GM23248 (cell line): Measurements from ENCODE around the gene ASS1. TPM values are rescaled to one million over a fixed set of nuclear protein-coding genes. Genes with fewer than 3 reads are reported as not detected.

Experiments
- DNase-seq: peaks from one replicate; pipeline ENCODE4 v3.0.0-alpha.2; 2015
- H2AFZ ChIP-seq: fragments of 200-600 bp; sonication (generic); 2 replicates; pipeline ENCODE4 v1.6.1; 2016; ENCODE audit warnings: antibody characterized with exemption
- H3F3A ChIP-seq: fragments of 200-600 bp; sonication (generic); 2 replicates; pipeline ENCODE4 v1.6.1; 2016; ENCODE audit warnings: mild to moderate bottlenecking, antibody characterized with exemption, mixed run types; ENCODE audit not compliant: insufficient read depth
- H3K27ac ChIP-seq: fragments of 200-600 bp; sonication (generic); 2 replicates; pipeline ENCODE4 v1.5.1; 2016; ENCODE audit warnings: mild to moderate bottlenecking
- H3K27me3 ChIP-seq: fragments of 200-600 bp; sonication (generic); replicated peaks from 2 replicates; pipeline ENCODE4 v1.6.1; 2016; ENCODE audit warnings: mild to moderate bottlenecking; ENCODE audit not compliant: insufficient read depth
- H3K36me3 ChIP-seq: fragments of 200-600 bp; sonication (generic); 2 replicates; pipeline ENCODE4 v1.6.1; 2016; ENCODE audit warnings: low read depth, mild to moderate bottlenecking
- H3K4me1 ChIP-seq: fragments of 200-600 bp; sonication (generic); 2 replicates; pipeline ENCODE4 v1.6.1; 2016; ENCODE audit warnings: mild to moderate bottlenecking; ENCODE audit not compliant: insufficient read depth
- H3K4me2 ChIP-seq: fragments of 200-600 bp; sonication (generic); one replicate; pipeline ENCODE4 v1.6.1; 2016; ENCODE audit warnings: mild to moderate bottlenecking; ENCODE audit not compliant: unreplicated experiment
- H3K4me3 ChIP-seq: fragments of 200-600 bp; sonication (generic); 2 replicates; pipeline ENCODE4 v1.5.1; 2016; ENCODE audit warnings: mild to moderate bottlenecking
- H3K79me2 ChIP-seq: fragments of 200-600 bp; sonication (generic); 2 replicates; pipeline ENCODE4 v1.6.1; 2016; ENCODE audit warnings: mild to moderate bottlenecking; ENCODE audit not compliant: insufficient read depth
- H3K9ac ChIP-seq: fragments of 200-600 bp; sonication (generic); 2 replicates; pipeline ENCODE4 v1.6.1; 2016; ENCODE audit warnings: mild to moderate bottlenecking
- H3K9me2 ChIP-seq: fragments of 200-600 bp; sonication (generic); 2 replicates; pipeline ENCODE4 v1.6.1; 2016; ENCODE audit warnings: mixed run types, mild to moderate bottlenecking, moderate library complexity; ENCODE audit not compliant: insufficient read depth
- H3K9me3 ChIP-seq: fragments of 200-600 bp; sonication (generic); one replicate; pipeline ENCODE4 v1.6.1; 2017; ENCODE audit warnings: low read depth
- H4K20me1 ChIP-seq: fragments of 200-600 bp; sonication (generic); 2 replicates; pipeline ENCODE4 v1.6.0; 2016; ENCODE audit not compliant: insufficient read depth
- EZH2 ChIP-seq: fragments of 200-600 bp; sonication (generic); IDR thresholded peaks from 2 replicates; pipeline ENCODE4 v1.6.1; 2018; ENCODE audit warnings: antibody characterized with exemption, mild to moderate bottlenecking; ENCODE audit not compliant: insufficient read depth, poor library complexity, severe bottlenecking
- EZH2phosphoT487 ChIP-seq: fragments of 200-600 bp; sonication (generic); IDR thresholded peaks from 2 replicates; pipeline ENCODE4 v1.6.1; 2018; ENCODE audit warnings: antibody characterized with exemption, moderate library complexity, mild to moderate bottlenecking, low read depth; ENCODE audit not compliant: insufficient read depth
- WGBS, 2 experiments: methylation state at CpG; one replicate each; pipeline ENCODE4 v1.1.6; 2015 to 2017; ENCODE audit warnings: low lambda C conversion rate in 2 of 2, low coverage in 1 of 2; ENCODE audit errors: missing lambda C conversion rate in 2 of 2; 5-methylcytosine and 5-hydroxymethylcytosine counted together
- in situ Hi-C: fragments of 300-500 bp; cut with MboI; formaldehyde crosslinking; loops from 2 replicates; pipeline ENCODE4 v1.15.0; 2020
- polyA plus RNA-seq: library from polyadenylated mRNA; unstranded; fragments of >200 nt; fragmentation: Nextera tagmentation; extraction: Ambion mirVana; gene quantifications from 2 replicates; pipeline ENCODE4 v1.2.1, GENCODE V29; 2016
- total RNA-seq: library from RNA; depleted of rRNA; stranded (reverse); fragments of >200 nt; shearing (Covaris generic); gene quantifications from 2 replicates; pipeline ENCODE4 v1.2.3, GENCODE V29; 2014

The ASS1 gene
- total and polyA plus RNA-seq, 2 experiments from 2014 or later: 124 to 216 TPM

- H3K9ac ChIP-seq: no peak overlapping the region
- H3K27ac ChIP-seq: no peak overlapping the region
- H3K9me2 ChIP-seq: no peaks in the 10 kb centered on the region
- 72 to 74% methylated on average over 5 of the region's 5 CpGs for WGBS, 2 experiments
- no peaks in the 10 kb centered on the region for H3K9me3 ChIP-seq
- no peak overlapping the region for H3K4me2 ChIP-seq
- no peaks in the 10 kb centered on the region for H3K79me2 ChIP-seq
- no peaks in the 10 kb centered on the region for H3K4me1 ChIP-seq
- TF ChIP-seq EZH2 (no peak), EZH2phosphoT487 (no peak)
- in situ Hi-C loops: no loop called here
- H3K4me3 ChIP-seq: no peak overlapping the region
- H3F3A ChIP-seq: no peaks in the 10 kb centered on the region
- H2AFZ ChIP-seq: no peak overlapping the region
- no peaks in the 10 kb centered on the region for H3K36me3 ChIP-seq
- no peak for DNase-seq
- H4K20me1 ChIP-seq: no peaks in the 10 kb centered on the region
- H3K27me3 ChIP-seq: no peaks in the 10 kb centered on the region
Measured at GRCh38 chr9:130519927-130520326, 75.2 kb downstream of the ASS1 start.

GRCh38 chr9:130521715-130522114, 77.0 kb downstream of the ASS1 start:
- Histone ChIP-seq H3K4me1 (no peaks in the 10 kb centered on the region), H3K9ac (no peak overlapping the region), H3K79me2 (no peaks in the 10 kb centered on the region), H3K27me3 (0 out of 2 replicates have a peak, but pooled peaks cover 5% of the 10 kb centered on the region), H3K27ac (no peak overlapping the region), H3K36me3 (no peaks in the 10 kb centered on the region), H4K20me1 (no peaks in the 10 kb centered on the region), H2AFZ (no peak overlapping the region), H3K4me3 (no peak overlapping the region), H3F3A (no peaks in the 10 kb centered on the region), H3K9me2 (no peaks in the 10 kb centered on the region), H3K4me2 (no peak overlapping the region), H3K9me3 (no peaks in the 10 kb centered on the region)
- in situ Hi-C loops: no loop called here
- 62% methylated on average over 5 of the region's 5 CpGs for WGBS, 2 experiments
- no peak for DNase-seq
- TF ChIP-seq EZH2: no peak
- no peak for TF ChIP-seq EZH2phosphoT487

- Histone ChIP-seq H3K4me1 (no peaks in the 10 kb centered on the region), H4K20me1 (no peaks in the 10 kb centered on the region), H2AFZ (no peak overlapping the region), H3K27me3 (0 out of 2 replicates have a peak, but pooled peaks cover 9% of the 10 kb centered on the region), H3F3A (no peaks in the 10 kb centered on the region), H3K9ac (no peak overlapping the region), H3K9me3 (no peaks in the 10 kb centered on the region), H3K27ac (no peak overlapping the region), H3K9me2 (no peaks in the 10 kb centered on the region), H3K36me3 (no peaks in the 10 kb centered on the region), H3K4me2 (no peak overlapping the region), H3K79me2 (no peaks in the 10 kb centered on the region), H3K4me3 (no peak overlapping the region)
- 67 to 68% methylated on average over 7 of the region's 7 CpGs for whole genome bisulfite sequencing, 2 experiments
- TF ChIP-seq EZH2phosphoT487 (no peak), EZH2 (no peak)
- in situ Hi-C loops: no loop called here
- peak; percentile 35 for DNase-seq
Measured at GRCh38 chr9:130522233-130522808, 77.6 kb downstream of the ASS1 start.

DNA sequence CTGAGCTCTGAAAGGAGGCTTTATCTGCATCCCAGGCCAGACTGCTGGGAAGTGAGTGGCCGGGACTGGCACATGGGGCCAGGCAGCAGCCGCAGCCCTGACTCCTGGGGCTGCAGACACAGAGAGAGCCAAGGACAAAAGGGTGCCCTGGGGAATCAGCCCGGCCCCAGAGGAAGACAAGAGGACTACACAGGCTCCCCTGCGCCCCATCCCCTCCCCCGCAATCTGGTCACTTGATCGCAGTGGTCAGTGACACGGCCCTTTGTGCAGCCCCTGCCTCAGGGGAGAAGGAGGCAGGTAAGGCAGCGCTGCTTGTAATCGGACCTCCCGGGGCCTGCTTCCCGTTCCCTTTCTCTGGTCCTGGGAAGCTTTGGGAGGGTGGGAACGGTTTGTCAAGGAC, 79.2 kb downstream of the ASS1 start:
- Histone ChIP-seq H3K27me3 (0 out of 2 replicates have a peak, but pooled peaks cover 11% of the 10 kb centered on the region), H3K9me2 (no peaks in the 10 kb centered on the region), H3K9ac (no peak overlapping the region), H2AFZ (no peak overlapping the region), H3K27ac (no peak overlapping the region), H3K9me3 (no peaks in the 10 kb centered on the region), H3K4me1 (no peaks in the 10 kb centered on the region), H3K36me3 (no peaks in the 10 kb centered on the region), H3F3A (no peaks in the 10 kb centered on the region), H4K20me1 (no peaks in the 10 kb centered on the region), H3K4me2 (no peak overlapping the region), H3K79me2 (no peaks in the 10 kb centered on the region), H3K4me3 (no peak overlapping the region)
- in situ Hi-C loops: no loop called here
- 73 to 79% methylated on average over 12 of the region's 12 CpGs for WGBS, 2 experiments
- no peak for DNase-seq
- TF ChIP-seq EZH2: no peak
